Femur (tissue), 1 donor: ENCODE results near the gene C6orf118.

Source experiments
- DNase-seq: peaks from one replicate; pipeline ENCODE4 v3.0.0-alpha.2; 2017

Gene C6orf118

DNA sequence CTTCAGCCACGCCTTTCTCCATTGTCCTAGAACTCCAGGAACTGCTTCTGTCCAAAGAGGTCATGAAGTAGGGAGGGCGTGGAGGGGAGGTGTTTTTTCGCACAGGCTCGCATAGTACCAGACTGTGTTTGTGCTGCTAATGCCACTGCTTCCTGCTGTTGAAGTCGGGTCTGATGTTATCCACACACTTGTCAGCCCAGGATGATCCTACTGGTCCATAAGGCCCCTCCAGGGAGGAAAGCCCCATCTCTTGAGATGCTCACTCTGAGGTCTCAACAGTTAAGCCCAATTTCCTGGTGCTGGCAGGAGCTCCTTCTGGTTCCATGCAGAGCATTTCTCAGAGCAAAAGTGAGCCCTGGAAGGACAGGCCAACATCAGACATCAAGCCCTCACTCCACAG lies 65.6 kb downstream of the C6orf118 start:
- DNase-seq = no peak

DNA sequence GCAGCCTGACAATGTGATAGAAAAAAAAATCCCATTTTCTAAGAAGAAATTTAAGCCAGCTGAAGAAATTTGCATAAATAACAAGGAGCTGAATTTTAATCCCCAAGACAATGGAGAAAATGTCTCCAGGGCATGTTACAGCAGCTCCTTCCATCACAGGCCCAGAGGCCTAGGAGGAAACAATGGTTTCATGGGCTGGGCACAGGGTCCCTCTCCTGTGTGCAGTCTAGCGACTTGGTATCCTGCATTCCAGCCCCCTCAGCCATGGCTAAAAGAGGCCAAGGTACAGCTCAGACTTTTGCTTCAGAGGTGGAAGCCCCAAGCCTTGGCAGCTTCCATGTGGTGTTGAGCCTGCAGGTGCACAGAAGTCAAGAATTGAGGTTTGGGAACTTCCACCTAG lies 73.1 kb downstream of the C6orf118 start:
- no peak for DNase-seq

DNA sequence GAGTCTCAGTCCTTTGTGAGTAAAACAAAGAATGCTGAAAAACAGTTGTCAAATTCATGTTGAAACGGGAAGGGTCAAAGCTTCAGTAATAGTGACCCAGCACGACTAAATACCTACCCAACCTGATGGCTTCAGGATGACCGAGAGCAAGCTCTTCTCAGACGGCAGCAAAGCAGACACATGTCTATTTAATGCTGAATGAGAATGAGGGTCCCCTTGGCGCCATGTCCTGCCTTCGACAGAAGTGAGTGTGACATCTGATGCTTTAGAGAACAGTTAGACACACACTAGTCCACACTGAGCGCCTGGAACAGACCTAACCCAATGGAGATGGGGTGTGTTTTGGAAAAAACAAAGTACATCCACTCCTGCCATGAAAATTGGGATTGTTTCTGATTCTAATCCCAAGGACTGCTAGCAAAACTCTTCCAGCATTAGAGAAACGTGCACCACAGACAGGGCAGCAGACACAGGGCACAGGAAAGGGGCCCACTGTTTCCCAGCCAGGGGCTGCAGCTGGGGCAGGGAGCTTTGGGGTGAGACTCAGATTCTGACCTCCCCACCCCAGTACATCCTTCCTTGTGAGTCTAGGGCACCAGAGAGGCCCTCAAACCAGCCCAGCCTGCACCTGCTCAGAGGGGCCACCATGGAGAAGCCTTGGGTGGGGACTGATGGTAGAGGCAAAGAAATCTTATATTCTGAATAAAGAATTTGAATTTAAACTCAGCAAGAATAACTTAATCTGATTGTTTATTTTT lies 76.5 kb downstream of the C6orf118 start:
- DNase-seq = no peak

DNA sequence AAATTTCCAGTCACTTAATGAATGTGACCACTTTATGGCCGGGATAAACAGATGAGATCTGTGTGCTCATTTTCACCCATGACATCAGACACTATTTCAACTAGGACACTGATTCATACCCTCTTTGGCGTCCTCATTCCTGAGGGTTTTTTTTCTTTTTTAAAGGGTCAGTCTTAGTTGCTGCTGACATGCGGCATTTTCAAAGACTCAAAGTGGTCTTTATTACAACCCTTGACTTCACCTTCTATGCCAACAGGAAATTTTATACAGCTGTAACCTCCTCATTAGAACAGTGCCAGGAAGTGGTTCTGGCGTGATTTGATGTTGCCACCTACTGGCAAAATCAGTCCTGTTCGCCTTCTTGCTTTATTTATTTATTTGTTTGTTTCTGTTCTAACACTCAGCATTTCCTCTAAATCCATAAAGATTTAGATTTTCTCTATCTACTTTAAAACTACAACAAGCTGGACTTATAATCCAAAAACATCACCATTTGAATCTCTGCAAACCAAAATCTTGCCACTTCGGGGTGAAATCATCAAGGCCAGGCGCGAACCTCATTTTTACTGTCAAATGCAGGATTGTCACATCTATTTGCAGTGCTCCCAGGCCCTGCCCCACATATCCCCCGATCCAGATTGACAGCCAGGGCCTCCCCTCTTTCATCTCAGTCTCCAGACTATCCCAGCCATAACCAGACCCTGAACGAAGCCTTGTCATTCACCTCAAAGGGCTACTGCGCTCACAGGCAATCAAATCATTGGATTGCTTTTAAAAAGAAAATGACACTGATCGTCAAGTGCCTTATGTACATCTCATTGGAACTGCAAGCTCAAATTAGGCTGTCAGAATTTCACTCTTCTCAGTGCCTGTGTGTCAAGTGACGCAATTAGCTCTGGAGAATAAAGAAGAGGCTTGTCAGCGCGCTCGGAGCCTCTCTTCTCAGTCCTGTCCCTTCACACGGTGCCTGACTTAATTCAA lies 77.5 kb downstream of the C6orf118 start:
- peak; percentile 50 for DNase-seq

DNA sequence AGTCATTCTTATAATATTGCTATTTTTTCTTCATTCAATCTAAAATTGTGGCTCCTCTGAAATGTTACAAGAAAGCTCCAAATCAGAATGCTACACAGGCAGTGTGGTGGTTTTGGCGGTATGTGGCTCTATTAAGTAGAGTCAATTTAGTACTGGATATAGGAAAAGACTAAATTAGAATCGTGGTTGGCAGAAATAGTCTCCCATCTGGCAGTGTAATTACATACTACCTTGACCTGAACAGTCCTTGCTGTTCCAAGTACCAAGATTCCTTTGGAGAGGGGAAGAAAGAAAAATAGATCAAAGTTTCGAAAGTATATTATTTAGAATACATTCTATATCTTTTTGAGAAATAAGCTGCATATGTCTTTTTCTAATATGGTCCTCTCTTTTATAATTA lies 78.2 kb downstream of the C6orf118 start:
- no peak for DNase-seq
